GM12891 (cell line): ENCODE measurements around the gene MICAL3.

ENCODE experiments used
- PAX5 ChIP-seq: IDR thresholded peaks from 2 replicates; pipeline ENCODE4 v1.6.1; 2011; ENCODE audit warnings: low read length, moderate library complexity, mild to moderate bottlenecking; ENCODE audit not compliant: insufficient read depth, severe bottlenecking
- POLR2A ChIP-seq: IDR thresholded peaks from 2 replicates; pipeline ENCODE4 v1.6.1; 2011; ENCODE audit warnings: low read depth, low read length, control low read depth
- POLR2AphosphoS5 ChIP-seq: IDR thresholded peaks from 2 replicates; pipeline ENCODE4 v1.6.1; 2011; ENCODE audit warnings: low read depth, low read length, control low read depth
- POU2F2 ChIP-seq: IDR thresholded peaks from 2 replicates; pipeline ENCODE4 v1.6.1; 2011; ENCODE audit warnings: low read depth, mild to moderate bottlenecking, control low read depth, low read length, moderate library complexity
- SPI1 ChIP-seq: IDR thresholded peaks from 2 replicates; pipeline ENCODE4 v1.6.1; 2011; ENCODE audit warnings: low read depth, low read length, control low read depth
- TAF1 ChIP-seq: IDR thresholded peaks from 2 replicates; pipeline ENCODE4 v1.6.1; 2011; ENCODE audit warnings: low read depth, low read length, control low read depth

GRCh38 chr22:17964156-17964555 lies 60.2 kb downstream of the MICAL3 start:
- TF ChIP-seq TAF1 = no peak
- no peak for TF ChIP-seq POLR2AphosphoS5
- no peak for TF ChIP-seq POLR2A
- no peak for TF ChIP-seq PAX5
- TF ChIP-seq SPI1 = no peak
- TF ChIP-seq POU2F2 = 0 out of 2 replicates have a peak, but pooled peaks have one; percentile 26
